Keratinocyte (primary cell): ENCODE results near the gene BAHD1. TPM values are rescaled to one million over a fixed set of nuclear protein-coding genes. Genes with fewer than 3 reads are reported as not detected.

Experiments used
- DNase-seq: peaks from one replicate; pipeline ENCODE4 v3.0.0-alpha.2; 2011; ENCODE audit warnings: low read depth, missing footprints, low spot score
- FAIRE-seq: peaks from 2 replicates; lab custom pipeline; 2011; peaks lifted over from hg19 to GRCh38; lab: Jason Lieb, UNC
- H2AFZ ChIP-seq: 2 replicates; pipeline ENCODE4 v1.6.0; 2012; ENCODE audit warnings: low read length, control low read depth, inconsistent platforms; ENCODE audit not compliant: control insufficient read depth
- H3K27ac ChIP-seq: 2 replicates; pipeline ENCODE4 v1.5.1; 2011; ENCODE audit warnings: low read length; ENCODE audit not compliant: control insufficient read depth, insufficient read depth
- H3K27me3 ChIP-seq: 3 replicates; pipeline ENCODE4 v1.6.0; 2011; ENCODE audit warnings: low read length; ENCODE audit not compliant: control insufficient read depth, insufficient read depth; ENCODE audit errors: extremely low read depth
- H3K36me3 ChIP-seq, 2 experiments: 2 replicates in 1 of 2; 3 replicates in 1 of 2; pipeline ENCODE4 v1.5.1; 2011; ENCODE audit warnings: low read length in 2 of 2, mild to moderate bottlenecking in 1 of 2; ENCODE audit not compliant: control insufficient read depth in 2 of 2, insufficient read depth in 2 of 2; ENCODE audit errors: extremely low read depth in 1 of 2
- H3K4me1 ChIP-seq: 3 replicates; pipeline ENCODE4 v1.5.1; 2011; ENCODE audit warnings: low read length; ENCODE audit not compliant: control insufficient read depth, insufficient read depth; ENCODE audit errors: extremely low read depth
- H3K4me2 ChIP-seq: 3 replicates; pipeline ENCODE4 v1.6.0; 2011; ENCODE audit warnings: low read depth, low read length; ENCODE audit not compliant: control insufficient read depth, insufficient read depth; ENCODE audit errors: extremely low read depth
- H3K4me3 ChIP-seq, 3 experiments: fragments of 200-600 bp in 1 of 3; sonication (generic) in 1 of 3; 2 replicates in 2 of 3; 3 replicates in 1 of 3; pipeline ENCODE4 v1.5.1; 2011 to 2016; ENCODE audit warnings: low read length in 3 of 3, mild to moderate bottlenecking in 3 of 3, control low read depth in 2 of 3, inconsistent platforms in 1 of 3, low read depth in 1 of 3, mixed read lengths in 1 of 3, mixed run types in 1 of 3, moderate library complexity in 1 of 3; ENCODE audit not compliant: control insufficient read depth in 2 of 3, insufficient read depth in 2 of 3; ENCODE audit errors: extremely low read depth in 1 of 3
- H3K79me2 ChIP-seq: 2 replicates; pipeline ENCODE4 v1.6.0; 2012; ENCODE audit warnings: low read length; ENCODE audit not compliant: control insufficient read depth, insufficient read depth
- H3K9ac ChIP-seq: 3 replicates; pipeline ENCODE4 v1.6.0; 2011; ENCODE audit warnings: low read length; ENCODE audit not compliant: control insufficient read depth, insufficient read depth; ENCODE audit errors: extremely low read depth
- H3K9me1 ChIP-seq: 3 replicates; pipeline ENCODE4 v1.6.0; 2011; ENCODE audit warnings: low read length; ENCODE audit not compliant: control insufficient read depth, insufficient read depth; ENCODE audit errors: extremely low read depth
- H3K9me3 ChIP-seq: 2 replicates; pipeline ENCODE4 v1.5.1; 2012; ENCODE audit warnings: low read depth, low read length; ENCODE audit not compliant: control insufficient read depth
- H4K20me1 ChIP-seq: 3 replicates; pipeline ENCODE4 v1.6.0; 2011; ENCODE audit warnings: low read length; ENCODE audit not compliant: control insufficient read depth, insufficient read depth; ENCODE audit errors: extremely low read depth
- EZH2 ChIP-seq: IDR thresholded peaks from one replicate; pipeline ENCODE4 v1.6.1; 2012; ENCODE audit warnings: inconsistent platforms, mild to moderate bottlenecking, low read length, moderate library complexity
- dilution Hi-C: fragments of 300-500 bp; cut with MboI; formaldehyde crosslinking; loops from one replicate; pipeline ENCODE4 v1.7.0; 2020; ENCODE audit warnings: low sequenced_read_pairs; ENCODE audit not compliant: extremely low pct_ligation_motif_present
- polyA plus RNA-seq, 5 experiments: library from polyadenylated mRNA; depleted of rRNA in 3 of 5; stranded (reverse) in 3 of 5; stranded (forward) in 1 of 5; unstranded in 1 of 5; fragments of >200 nt; gene quantifications; 1 replicate in 1 of 5; 2 replicates in 3 of 5; 3 replicates in 1 of 5; pipeline versions ENCODE4 v1.2.1 to v1.2.3, GENCODE V29; 2011 to 2012; ENCODE audit warnings: missing spikeins in 2 of 5, low read depth in 1 of 5, low replicate concordance in 1 of 5
- TF ChIP-seq, protein P1 (sequence below), 3 experiments: IDR thresholded peaks in 1 of 3; conservative IDR thresholded peaks in 1 of 3; optimal IDR thresholded peaks in 1 of 3; 2 replicates in 2 of 3; 3 replicates in 1 of 3; pipeline versions ENCODE3 to v1.5.1; 2011; ENCODE audit warnings: low read length in 3 of 3, mild to moderate bottlenecking in 3 of 3, moderate library complexity in 2 of 3, control low read depth in 1 of 3, inconsistent platforms in 1 of 3; ENCODE audit not compliant: insufficient read depth in 2 of 3; ENCODE audit errors: extremely low read depth in 1 of 3

The BAHD1 gene
- polyA plus RNA-seq, 1 donor (not counting 4 experiments of a cell fraction or from before 2014, with no cell fraction given), result 4.8 TPM

- no peak overlapping the region for H2AFZ ChIP-seq
- no peak overlapping the region for H3K9ac ChIP-seq
- no peak overlapping the region for H3K4me2 ChIP-seq
- H3K79me2 ChIP-seq, result no peaks in the 10 kb centered on the region
- FAIRE-seq (no peak), DNase-seq (no peak)
- peaks cover 17% of the 10 kb centered on the region for H3K4me1 ChIP-seq
- peaks cover 6 to 7% of the 10 kb centered on the region in 2 experiments for H3K36me3 ChIP-seq
- no peaks in the 10 kb centered on the region for H3K9me3 ChIP-seq
- H3K4me3 ChIP-seq, result no peak overlapping the region
- no peaks in the 10 kb centered on the region for H3K27me3 ChIP-seq
- no peak overlapping the region for H3K27ac ChIP-seq
- H4K20me1 ChIP-seq, result no peaks in the 10 kb centered on the region
- no peak for TF ChIP-seq EZH2
- TF ChIP-seq, protein P1, sequence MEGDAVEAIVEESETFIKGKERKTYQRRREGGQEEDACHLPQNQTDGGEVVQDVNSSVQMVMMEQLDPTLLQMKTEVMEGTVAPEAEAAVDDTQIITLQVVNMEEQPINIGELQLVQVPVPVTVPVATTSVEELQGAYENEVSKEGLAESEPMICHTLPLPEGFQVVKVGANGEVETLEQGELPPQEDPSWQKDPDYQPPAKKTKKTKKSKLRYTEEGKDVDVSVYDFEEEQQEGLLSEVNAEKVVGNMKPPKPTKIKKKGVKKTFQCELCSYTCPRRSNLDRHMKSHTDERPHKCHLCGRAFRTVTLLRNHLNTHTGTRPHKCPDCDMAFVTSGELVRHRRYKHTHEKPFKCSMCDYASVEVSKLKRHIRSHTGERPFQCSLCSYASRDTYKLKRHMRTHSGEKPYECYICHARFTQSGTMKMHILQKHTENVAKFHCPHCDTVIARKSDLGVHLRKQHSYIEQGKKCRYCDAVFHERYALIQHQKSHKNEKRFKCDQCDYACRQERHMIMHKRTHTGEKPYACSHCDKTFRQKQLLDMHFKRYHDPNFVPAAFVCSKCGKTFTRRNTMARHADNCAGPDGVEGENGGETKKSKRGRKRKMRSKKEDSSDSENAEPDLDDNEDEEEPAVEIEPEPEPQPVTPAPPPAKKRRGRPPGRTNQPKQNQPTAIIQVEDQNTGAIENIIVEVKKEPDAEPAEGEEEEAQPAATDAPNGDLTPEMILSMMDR (optimal IDR thresholded peaks at IDR 0.05 in 1 of 3, IDR thresholded peaks at IDR 0.05 in 1 of 3, conservative IDR thresholded peaks at IDR 0.05 in 1 of 3; ENCODE audit: extremely low read depth in 1 of 3, insufficient read depth in 2 of 3, low read length in 3 of 3), result no peak
- no peaks in the 10 kb centered on the region for H3K9me1 ChIP-seq
- dilution Hi-C loops, result no loop called here
Measured at GRCh38 chr15:40418126-40418525, 22.6 kb upstream of the BAHD1 start.

DNA sequence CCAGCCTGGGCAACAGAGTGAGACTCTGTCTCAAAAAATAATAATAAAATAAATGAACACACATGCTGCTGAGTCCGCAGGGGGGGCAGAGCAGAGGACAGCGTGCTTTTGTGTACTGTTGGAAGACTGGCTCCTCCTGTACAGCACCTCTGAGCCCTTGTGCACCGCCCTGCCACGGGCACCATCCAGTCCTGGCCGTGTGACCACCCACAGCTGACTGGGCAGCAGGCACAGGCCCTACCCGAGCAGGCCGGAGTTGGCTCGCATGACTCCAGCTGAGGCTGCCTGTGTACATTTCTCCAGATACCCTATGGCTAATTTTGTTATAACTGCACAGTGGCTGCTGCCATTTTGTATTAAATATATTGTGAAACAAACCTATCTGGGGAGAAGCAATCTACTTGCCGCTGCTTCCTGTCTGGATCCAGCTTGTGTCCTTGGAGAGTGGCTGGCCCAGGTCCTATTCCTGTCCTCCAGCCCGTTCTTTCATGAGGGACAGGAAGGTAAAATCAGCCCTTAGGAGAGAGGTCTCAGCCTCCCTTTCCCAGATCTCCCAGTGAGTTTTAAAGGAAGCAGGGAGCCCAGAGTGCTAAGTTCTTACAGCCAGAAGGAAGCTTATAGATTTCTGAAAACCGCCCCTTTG lies 20.6 kb upstream of the BAHD1 start:
- dilution Hi-C loops, result no loop called here
- no peak for DNase-seq
- H3K27ac ChIP-seq, result no peak overlapping the region

More for the DNA sequence above, 20.6 kb upstream of the BAHD1 start:
- Histone ChIP-seq H3K9me1 (no peaks in the 10 kb centered on the region), H3K9me3 (no peaks in the 10 kb centered on the region), H4K20me1 (no peaks in the 10 kb centered on the region), H3K4me3 (no peak overlapping the region), H3K36me3 (peaks cover 4 to 6% of the 10 kb centered on the region in 2 experiments), H3K79me2 (no peaks in the 10 kb centered on the region), H3K27me3 (no peaks in the 10 kb centered on the region), H3K4me1 (peaks cover 17% of the 10 kb centered on the region), H3K4me2 (peak overlapping the region; percentile 56), H3K9ac (no peak overlapping the region), H2AFZ (no peak overlapping the region)
- no peak for FAIRE-seq
- no peak for TF ChIP-seq EZH2
- TF ChIP-seq, protein P1 (optimal IDR thresholded peaks at IDR 0.05 in 1 of 3, IDR thresholded peaks at IDR 0.05 in 1 of 3, conservative IDR thresholded peaks at IDR 0.05 in 1 of 3; ENCODE audit: extremely low read depth in 1 of 3, insufficient read depth in 2 of 3, low read length in 3 of 3), result no peak
